GM21619 (cell line): ENCODE results near the gene DNASE1L1.

ENCODE experiments used
- ATAC-seq: cut with Tn5 transposase; IDR thresholded peaks from one replicate; pipeline ENCODE4 v1.9.1; 2021; ENCODE audit not compliant: unreplicated experiment

DNASE1L1 gene

GRCh38 chrX:154436983-154437752 is 28.1 kb upstream of the DNASE1L1 start, which contains the start of gene GDI1:
GDI1 (plus strand) TSS chrX:154437154; CDS start chrX:154437255, 101 bp downstream.
- ATAC-seq: peak; percentile 46

DNA sequence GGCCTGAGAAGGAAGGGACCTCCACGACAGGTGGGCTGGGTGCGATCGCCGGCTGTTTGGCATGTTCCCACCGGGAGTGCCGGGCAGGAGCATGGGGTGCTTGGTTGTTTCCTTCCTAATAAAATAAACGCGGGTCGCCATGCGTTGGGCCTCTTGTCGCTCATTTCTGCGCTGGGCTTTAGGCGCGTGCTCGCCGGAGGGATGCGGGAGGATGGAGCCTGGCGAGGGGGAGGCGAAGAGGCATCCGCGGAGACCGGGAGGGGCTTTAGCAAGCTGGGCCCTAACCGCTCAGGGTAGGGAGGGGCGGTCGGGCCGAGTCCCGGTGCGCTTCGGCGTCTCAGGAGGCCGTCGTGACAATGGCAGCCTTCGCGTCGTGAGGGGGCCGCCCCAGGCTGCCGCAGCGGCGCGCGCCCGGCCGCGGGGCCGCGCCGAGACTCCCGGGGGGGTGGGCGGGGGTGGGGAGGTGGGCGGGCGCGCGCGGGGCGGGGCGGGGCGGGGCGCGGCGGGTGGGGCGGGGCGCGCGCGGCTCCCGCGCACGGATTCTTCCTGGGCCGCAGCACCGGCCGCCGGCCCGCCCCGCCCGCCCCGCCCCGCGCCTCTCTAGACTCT is 27.4 kb upstream of the DNASE1L1 start:
- peak; percentile 26 for ATAC-seq

DNA sequence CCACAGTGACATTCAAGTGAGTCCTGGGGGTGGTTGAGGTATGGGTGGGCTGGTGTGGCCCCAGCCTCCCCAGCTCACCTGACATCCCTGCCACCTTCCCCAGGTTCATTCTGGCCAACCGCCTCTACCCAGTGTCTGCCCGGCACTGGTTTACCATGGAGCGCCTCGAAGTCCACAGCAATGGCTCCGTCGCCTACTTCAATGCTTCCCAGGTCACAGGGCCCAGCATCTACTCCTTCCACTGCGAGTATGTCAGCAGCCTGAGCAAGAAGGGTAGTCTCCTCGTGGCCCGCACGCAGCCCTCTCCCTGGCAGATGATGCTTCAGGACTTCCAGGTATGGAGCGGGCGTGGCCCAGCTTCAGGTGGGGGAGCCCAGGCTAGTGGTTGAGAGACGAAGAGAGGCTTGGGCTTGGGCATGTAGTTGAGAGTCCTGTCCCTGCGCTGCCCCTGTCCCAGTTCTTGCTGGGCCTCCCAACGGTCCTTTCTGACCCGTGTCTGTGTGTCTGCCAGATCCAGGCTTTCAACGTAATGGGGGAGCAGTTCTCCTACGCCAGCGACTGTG is 26.2 kb upstream of the DNASE1L1 start:
- no peak for ATAC-seq

DNA sequence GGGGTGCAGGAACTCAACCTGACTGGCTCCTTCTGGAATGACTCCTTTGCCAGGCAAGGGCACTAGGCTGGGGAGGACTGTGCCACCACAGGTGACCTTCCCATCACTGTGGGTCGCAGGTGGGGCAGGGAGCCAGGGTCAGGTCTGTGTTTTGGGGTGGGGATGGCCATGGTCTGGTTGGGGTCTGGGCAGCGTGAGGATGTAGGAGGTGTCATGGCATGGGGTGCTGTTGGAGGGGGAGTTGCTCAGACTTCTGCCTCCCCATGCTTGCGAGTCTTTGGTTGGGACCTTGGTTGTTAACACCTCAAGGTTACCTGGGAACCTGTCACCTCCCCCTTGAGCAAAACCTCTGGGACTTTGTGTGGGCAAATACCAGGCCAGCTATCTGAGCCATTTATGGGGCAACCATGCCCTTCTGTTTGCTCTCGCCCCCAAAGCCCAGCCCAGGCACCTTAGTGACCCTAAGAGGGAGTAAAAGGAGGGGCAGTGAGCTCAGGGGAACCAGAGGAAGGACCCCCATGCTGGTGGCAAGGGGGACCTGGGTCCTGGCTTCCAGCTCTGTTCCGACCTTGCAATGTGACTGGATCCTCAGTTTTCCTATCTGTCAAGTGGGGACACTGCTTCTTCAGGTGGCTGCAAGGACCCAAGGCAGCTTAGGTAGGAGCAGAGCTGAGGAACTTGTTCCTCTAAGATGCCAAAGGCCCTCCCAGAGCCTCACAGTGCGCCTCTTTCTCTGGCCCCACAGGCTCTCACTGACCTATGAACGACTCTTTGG is 25.5 kb upstream of the DNASE1L1 start:
- ATAC-seq: no peak

DNA sequence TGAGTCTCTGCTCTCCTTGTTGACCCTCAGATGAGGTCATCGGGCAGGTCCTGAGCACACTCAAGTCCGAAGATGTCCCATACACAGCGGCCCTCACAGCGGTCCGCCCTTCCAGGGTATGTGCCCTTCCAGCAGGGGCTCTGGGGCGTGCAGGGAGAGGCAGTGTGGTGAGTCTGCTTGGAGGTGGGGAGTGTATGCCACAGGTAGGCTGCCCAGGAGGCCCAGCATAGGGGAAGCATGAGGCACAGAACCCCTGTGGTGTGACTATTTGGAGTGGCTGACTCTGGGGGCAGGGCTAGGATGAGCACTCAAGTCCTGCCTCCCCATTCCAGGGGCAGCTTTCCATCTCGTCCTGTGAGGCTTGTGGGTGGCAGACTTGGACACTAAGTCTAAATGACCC is 24.6 kb upstream of the DNASE1L1 start:
- no peak for ATAC-seq

DNA sequence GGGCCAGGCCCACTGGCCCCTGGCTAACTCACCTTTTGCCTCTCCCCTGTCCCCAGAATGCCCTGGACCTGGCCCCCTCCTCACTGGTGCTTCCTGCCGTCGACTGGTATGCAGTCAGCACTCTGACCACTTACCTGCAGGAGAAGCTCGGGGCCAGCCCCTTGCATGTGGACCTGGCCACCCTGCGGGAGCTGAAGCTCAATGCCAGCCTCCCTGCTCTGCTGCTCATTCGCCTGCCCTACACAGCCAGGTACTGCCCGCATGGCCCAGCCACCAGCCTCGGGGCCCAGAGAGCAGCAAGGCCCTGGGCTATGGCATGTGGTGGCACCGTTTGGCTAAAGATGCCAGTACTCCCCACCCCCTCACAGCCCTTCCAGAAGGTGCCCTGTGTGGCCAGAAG is 23.2 kb upstream of the DNASE1L1 start:
- no peak for ATAC-seq

GRCh38 chrX:154431341-154431740 is 22.3 kb upstream of the DNASE1L1 start:
- ATAC-seq: no peak

GRCh38 chrX:154430916-154431315 is 21.9 kb upstream of the DNASE1L1 start:
- ATAC-seq: no peak

GRCh38 chrX:154430479-154430878 is 21.4 kb upstream of the DNASE1L1 start:
- no peak for ATAC-seq

DNA sequence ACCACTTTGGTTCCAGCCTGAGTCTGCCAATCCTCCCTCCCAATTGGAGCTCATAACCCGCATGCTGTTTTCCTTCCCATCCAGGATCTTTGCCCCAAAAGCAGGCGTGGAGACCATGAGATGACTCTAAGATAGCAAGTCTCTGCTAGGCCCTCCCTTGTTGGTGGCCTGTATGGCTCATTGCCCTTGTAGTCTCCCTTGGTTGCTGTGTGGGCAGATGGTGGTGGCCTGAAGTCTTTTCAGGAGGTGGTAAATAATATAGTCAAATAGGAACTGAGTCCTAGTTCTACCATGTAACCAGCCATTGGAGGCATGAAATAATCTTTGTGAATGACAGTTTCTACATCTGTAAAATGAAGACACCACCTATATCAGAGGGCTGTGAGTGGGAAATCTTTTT is 20.7 kb upstream of the DNASE1L1 start:
- ATAC-seq: no peak

GRCh38 chrX:154428176-154429171 is 19.4 kb upstream of the DNASE1L1 start, which contains the start of gene ATP6AP1:
ATP6AP1 (plus strand) TSS chrX:154428677; CDS start chrX:154428693, 16 bp downstream.
- peak; percentile 94 for ATAC-seq

- ATAC-seq: no peak
Measured at GRCh38 chrX:154426916-154427770, 18.1 kb upstream of the DNASE1L1 start.

DNA sequence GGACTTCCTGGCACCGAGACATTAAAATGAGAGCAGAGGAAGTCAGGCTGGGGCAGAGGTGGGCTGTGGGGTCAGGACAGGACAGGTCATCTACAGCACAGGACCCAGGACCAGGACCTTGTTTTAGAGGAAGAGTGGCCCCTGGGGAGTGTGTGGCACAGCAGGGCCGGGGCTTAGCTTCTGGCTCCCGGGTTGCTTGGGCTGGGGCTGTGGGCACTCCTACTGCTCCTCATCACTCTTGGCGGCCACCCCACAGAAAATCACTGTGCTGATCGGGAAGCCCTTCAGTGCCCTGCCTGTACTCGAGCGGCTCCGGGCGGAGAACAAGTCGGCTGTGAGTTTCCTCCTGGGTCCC is 11.3 kb upstream of the DNASE1L1 start:
- ATAC-seq: no peak

- ATAC-seq: no peak
Measured at GRCh38 chrX:154419688-154420401, 10.8 kb upstream of the DNASE1L1 start.

DNA sequence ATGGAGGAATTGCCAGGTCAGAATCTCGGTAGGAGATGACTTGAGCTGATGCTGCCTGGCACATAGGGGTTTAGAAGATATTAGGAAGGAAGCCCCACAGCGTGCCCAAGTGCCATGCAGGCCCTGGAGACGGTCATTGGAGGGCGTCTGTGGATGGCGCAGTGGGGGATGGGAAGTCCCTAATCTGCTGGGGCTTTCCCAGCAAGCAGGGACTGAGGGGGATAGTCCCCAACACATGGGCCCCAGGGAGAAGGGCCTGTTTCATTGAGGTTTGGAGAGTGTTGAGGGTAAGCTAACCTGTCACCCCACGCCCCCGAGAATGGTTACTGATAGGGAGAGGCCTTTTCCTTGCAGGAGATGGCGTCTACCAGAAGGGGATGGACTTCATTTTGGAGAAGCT is 10.1 kb upstream of the DNASE1L1 start:
- ATAC-seq: no peak

DNA sequence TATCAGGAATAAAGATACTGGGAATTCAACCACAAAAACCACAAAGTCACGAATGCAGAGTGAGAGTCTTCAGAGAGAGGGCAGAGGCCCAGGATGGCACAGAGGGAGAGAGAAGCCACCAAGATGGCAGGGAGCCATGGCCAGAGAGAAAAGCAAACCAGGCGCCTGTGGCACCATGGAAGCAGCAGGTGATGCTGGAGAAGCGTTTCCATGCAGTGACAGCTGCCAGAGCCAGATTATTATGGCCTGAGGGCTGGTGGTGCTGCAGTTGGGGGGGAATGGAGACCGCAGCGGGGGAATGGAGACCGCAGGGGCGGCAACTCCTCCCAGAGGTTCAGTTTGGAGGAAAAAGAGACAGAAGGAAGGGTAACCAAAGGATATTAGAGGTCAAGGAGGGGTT is 8.1 kb upstream of the DNASE1L1 start:
- no peak for ATAC-seq

- no peak for ATAC-seq
Measured at GRCh38 chrX:154413142-154413541, 4.1 kb upstream of the DNASE1L1 start.

GRCh38 chrX:154412468-154412867 is 3.4 kb upstream of the DNASE1L1 start:
- ATAC-seq: no peak

GRCh38 chrX:154411981-154412340 is 2.9 kb upstream of the DNASE1L1 start:
- ATAC-seq: peak; percentile 58
